Urinary bladder (tissue), 4 donors: ENCODE data around the gene AIPL1. TPM values are rescaled to one million over a fixed set of nuclear protein-coding genes. Genes with fewer than 3 reads are reported as not detected.
"Not testable (repeated sequence)": the region's sequence is repeated elsewhere in the genome, so short reads cannot be mapped to it uniquely, and the experiment has no call there.

Experiments used
- DNase-seq: peaks from one replicate; pipeline ENCODE4 v3.0.0-alpha.2; 2015; ENCODE audit errors: extremely low spot score
- H3K27ac ChIP-seq: one replicate; pipeline ENCODE4 v1.5.1; 2013; ENCODE audit warnings: low read depth, mild to moderate bottlenecking, moderate library complexity
- H3K36me3 ChIP-seq: one replicate; pipeline ENCODE4 v1.6.1; 2013; ENCODE audit warnings: mild to moderate bottlenecking, moderate library complexity; ENCODE audit not compliant: insufficient read depth
- H3K4me1 ChIP-seq: one replicate; pipeline ENCODE4 v1.6.1; 2013; ENCODE audit warnings: mild to moderate bottlenecking, moderate library complexity; ENCODE audit not compliant: insufficient read depth
- H3K4me3 ChIP-seq: one replicate; pipeline ENCODE4 v1.5.1; 2013; ENCODE audit warnings: low read depth, low read length
- WGBS: extraction: QIAGEN DNeasy Blood & Tissue Kit; methylation state at CpG from one replicate; pipeline ENCODE4 v1.1.7; 2013; 5-methylcytosine and 5-hydroxymethylcytosine counted together
- polyA plus RNA-seq: library from polyadenylated mRNA; stranded (reverse); fragments of 200-250 nt; gene quantifications from one replicate; pipeline ENCODE4 v1.2.3, GENCODE V29; 2013
- total RNA-seq: library from RNA; depleted of rRNA; stranded (reverse); fragments of >200 nt; gene quantifications from one replicate; pipeline ENCODE4 v1.2.3, GENCODE V29; 2014
- donor health status: healthy with polysubstance abuse.
- donor health status: healthy.

Gene AIPL1
- not detected for total RNA-seq
- polyA plus RNA-seq: not detected

- 66% methylated on average over 16 of the region's 16 CpGs for WGBS
- Histone ChIP-seq H3K27ac (no peak within 1 kb of the TSS), H3K4me3 (no peak within 1 kb of the TSS), H3K36me3 (no peaks in the 10 kb centered on the region), H3K4me1 (no peaks in the 10 kb centered on the region)
- DNase-seq: no peak
Observed at GRCh38 chr17:6435051-6435450, at the start of gene AIPL1. AIPL1 (minus strand) TSS chr17:6435121; CDS start chr17:6435104, 17 bp downstream.

- Histone ChIP-seq H3K4me3 (no peak overlapping the region), H3K4me1 (no peaks in the 10 kb centered on the region), H3K27ac (no peak overlapping the region), H3K36me3 (no peaks in the 10 kb centered on the region)
- 92% methylated on average over 16 of the region's 16 CpGs for WGBS
- no peak for DNase-seq
Observed at GRCh38 chr17:6483507-6483906, 48.6 kb upstream of the AIPL1 start.

GRCh38 chr17:6482796-6483195, 47.9 kb upstream of the AIPL1 start:
- not testable (repeated sequence) for H3K4me3 ChIP-seq, H3K4me1 ChIP-seq, H3K27ac ChIP-seq, H3K36me3 ChIP-seq, DNase-seq
- WGBS: 78% methylated on average over 10 of the region's 10 CpGs

GRCh38 chr17:6482105-6482455, 47.2 kb upstream of the AIPL1 start:
- Histone ChIP-seq H3K27ac (no peak overlapping the region), H3K36me3 (no peaks in the 10 kb centered on the region), H3K4me3 (no peak overlapping the region), H3K4me1 (no peaks in the 10 kb centered on the region)
- DNase-seq: no peak
- 85% methylated on average over 6 of the region's 6 CpGs for WGBS

GRCh38 chr17:6480303-6480675, 45.4 kb upstream of the AIPL1 start:
- 47% methylated on average over 9 of the region's 9 CpGs for WGBS

GRCh38 chr17:6479622-6480302, 44.8 kb upstream of the AIPL1 start:
- no peak overlapping the region for H3K4me3 ChIP-seq
- no peak for DNase-seq
- H3K4me1 ChIP-seq: no peaks in the 10 kb centered on the region
- no peak overlapping the region for H3K27ac ChIP-seq
- no peaks in the 10 kb centered on the region for H3K36me3 ChIP-seq
- 52% methylated on average over 13 of the region's 13 CpGs for WGBS

More at GRCh38 chr17:6480303-6480675, 45.4 kb upstream of the AIPL1 start:
- Histone ChIP-seq H3K27ac (no peak overlapping the region), H3K4me1 (no peaks in the 10 kb centered on the region), H3K4me3 (no peak overlapping the region), H3K36me3 (no peaks in the 10 kb centered on the region)
- no peak for DNase-seq

- WGBS: 90% methylated on average over 11 of the region's 11 CpGs
- Histone ChIP-seq H3K36me3 (no peaks in the 10 kb centered on the region), H3K4me3 (no peak overlapping the region), H3K27ac (no peak overlapping the region), H3K4me1 (no peaks in the 10 kb centered on the region)
- no peak for DNase-seq
Observed at GRCh38 chr17:6478486-6478885, 43.6 kb upstream of the AIPL1 start.

GRCh38 chr17:6477831-6478383, 43.0 kb upstream of the AIPL1 start:
- H3K4me1 ChIP-seq: no peaks in the 10 kb centered on the region
- H3K36me3 ChIP-seq: no peaks in the 10 kb centered on the region
- no peak overlapping the region for H3K27ac ChIP-seq
- 89% methylated on average over 14 of the region's 14 CpGs for WGBS
- DNase-seq: no peak
- H3K4me3 ChIP-seq: no peak overlapping the region

- no peak for DNase-seq
- Histone ChIP-seq H3K36me3 (no peaks in the 10 kb centered on the region), H3K4me1 (no peaks in the 10 kb centered on the region), H3K27ac (no peak overlapping the region), H3K4me3 (no peak overlapping the region)
- 86% methylated on average over 10 of the region's 10 CpGs for WGBS
Observed at GRCh38 chr17:6476810-6477179, 41.9 kb upstream of the AIPL1 start.

GRCh38 chr17:6476076-6476809, 41.3 kb upstream of the AIPL1 start:
- WGBS: 59% methylated on average over 8 of the region's 8 CpGs
- H3K27ac ChIP-seq: no peak overlapping the region

GRCh38 chr17:6475411-6475810, 40.5 kb upstream of the AIPL1 start:
- Histone ChIP-seq H3K36me3 (no peaks in the 10 kb centered on the region), H3K4me1 (no peaks in the 10 kb centered on the region), H3K27ac (no peak overlapping the region), H3K4me3 (no peak overlapping the region)
- no peak for DNase-seq
- 36% methylated on average over 4 of the region's 4 CpGs for WGBS

More at GRCh38 chr17:6476076-6476809, 41.3 kb upstream of the AIPL1 start:
- no peak for DNase-seq
- Histone ChIP-seq H3K36me3 (no peaks in the 10 kb centered on the region), H3K4me1 (no peaks in the 10 kb centered on the region), H3K4me3 (no peak overlapping the region)

- WGBS: 40% methylated on average over 7 of the region's 7 CpGs
- DNase-seq: no peak
- Histone ChIP-seq H3K27ac (no peak overlapping the region), H3K36me3 (no peaks in the 10 kb centered on the region), H3K4me1 (no peaks in the 10 kb centered on the region), H3K4me3 (no peak overlapping the region)
Observed at GRCh38 chr17:6474906-6475305, 40.0 kb upstream of the AIPL1 start.

GRCh38 chr17:6474376-6474775, 39.5 kb upstream of the AIPL1 start:
- Histone ChIP-seq H3K4me3 (no peak overlapping the region), H3K27ac (no peak overlapping the region), H3K4me1 (no peaks in the 10 kb centered on the region), H3K36me3 (no peaks in the 10 kb centered on the region)
- no peak for DNase-seq
- WGBS: 86% methylated on average over 22 of the region's 22 CpGs

- Histone ChIP-seq H3K4me1 (no peaks in the 10 kb centered on the region), H3K36me3 (no peaks in the 10 kb centered on the region), H3K4me3 (no peak overlapping the region), H3K27ac (no peak overlapping the region)
- WGBS: 50% methylated on average over 14 of the region's 14 CpGs
- peak; percentile 25 for DNase-seq
Observed at GRCh38 chr17:6473128-6473767, 38.3 kb upstream of the AIPL1 start.
